ENCODE data around the gene NKD2.

The NKD2 gene

GRCh38 chr5:1008451-1009358 lies at the start of gene NKD2:
Gene NKD2 (plus strand): TSS chr5:1008802. CDS start chr5:1009058, 256 bp downstream.
- Histone ChIP-seq H3K4me3 (ENCODE audit: low read depth, low read length) (peak within 1 kb of the TSS; percentile 31), H3K9ac (no peak within 1 kb of the TSS)

GRCh38 chr5:959581-960531 lies 48.7 kb upstream of the NKD2 start:
- H3K27ac ChIP-seq: no peak overlapping the region

More at GRCh38 chr5:1008451-1009358, at the start of gene NKD2:
- peak; percentile 45 for TF ChIP-seq CTCF (IDR thresholded peaks at IDR 0.05)
- H3K4me1 ChIP-seq: no peaks in the 10 kb centered on the region
- H3K27ac ChIP-seq: no peak within 1 kb of the TSS
- peak within 1 kb of the TSS; percentile 66 for H3K4me2 ChIP-seq (ENCODE audit: low read length)
- H3K27me3 ChIP-seq (ENCODE audit: control insufficient read depth, insufficient read depth, low read length): no peaks in the 10 kb centered on the region
- H3K9me3 ChIP-seq (ENCODE audit: control insufficient read depth, low read length): no peaks in the 10 kb centered on the region
- no peaks in the 10 kb centered on the region for H3K79me2 ChIP-seq
- H3K36me3 ChIP-seq (ENCODE audit: control insufficient read depth, insufficient read depth, low read length): no peaks in the 10 kb centered on the region
- H2AFZ ChIP-seq: peak within 1 kb of the TSS; percentile 64

GRCh38 chr5:960551-960950 lies 48.1 kb upstream of the NKD2 start:
- H3K79me2 ChIP-seq: no peaks in the 10 kb centered on the region
- no peaks in the 10 kb centered on the region for H3K27me3 ChIP-seq (ENCODE audit: control insufficient read depth, insufficient read depth, low read length)
- H3K9ac ChIP-seq: no peak overlapping the region
- H3K4me1 ChIP-seq: no peaks in the 10 kb centered on the region
- no peak overlapping the region for H3K4me2 ChIP-seq (ENCODE audit: low read length)
- H3K9me3 ChIP-seq (ENCODE audit: control insufficient read depth, low read length): no peaks in the 10 kb centered on the region
- TF ChIP-seq CTCF (IDR thresholded peaks at IDR 0.05): no peak
- no peaks in the 10 kb centered on the region for H3K36me3 ChIP-seq (ENCODE audit: control insufficient read depth, insufficient read depth, low read length)
- H2AFZ ChIP-seq: no peak overlapping the region
- no peak overlapping the region for H3K27ac ChIP-seq
- H3K4me3 ChIP-seq (ENCODE audit: low read depth, low read length): no peak overlapping the region

More at GRCh38 chr5:959581-960531, 48.7 kb upstream of the NKD2 start:
- Histone ChIP-seq H2AFZ (no peak overlapping the region), H3K4me3 (ENCODE audit: low read depth, low read length) (no peak overlapping the region), H3K9ac (no peak overlapping the region), H3K4me2 (ENCODE audit: low read length) (no peak overlapping the region), H3K79me2 (no peaks in the 10 kb centered on the region), H3K4me1 (no peaks in the 10 kb centered on the region), H3K36me3 (ENCODE audit: control insufficient read depth, insufficient read depth, low read length) (no peaks in the 10 kb centered on the region), H3K9me3 (ENCODE audit: control insufficient read depth, low read length) (no peaks in the 10 kb centered on the region), H3K27me3 (ENCODE audit: control insufficient read depth, insufficient read depth, low read length) (no peaks in the 10 kb centered on the region)
- no peak for TF ChIP-seq CTCF (IDR thresholded peaks at IDR 0.05)

- Histone ChIP-seq H3K4me3 (ENCODE audit: low read depth, low read length) (no peak overlapping the region), H3K36me3 (ENCODE audit: control insufficient read depth, insufficient read depth, low read length) (no peaks in the 10 kb centered on the region), H3K9me3 (ENCODE audit: control insufficient read depth, low read length) (no peaks in the 10 kb centered on the region), H3K27me3 (ENCODE audit: control insufficient read depth, insufficient read depth, low read length) (no peaks in the 10 kb centered on the region), H2AFZ (no peak overlapping the region), H3K4me2 (ENCODE audit: low read length) (no peak overlapping the region), H3K9ac (no peak overlapping the region), H3K27ac (no peak overlapping the region), H3K79me2 (no peaks in the 10 kb centered on the region), H3K4me1 (no peaks in the 10 kb centered on the region)
- no peak for TF ChIP-seq CTCF (IDR thresholded peaks at IDR 0.05)
Measured at GRCh38 chr5:961002-961710, 47.4 kb upstream of the NKD2 start.

All from parathyroid adenoma (tissue), 2 donors.